Measurements from ENCODE around the gene INVS.

- no peak for TF ChIP-seq EZH2 (optimal IDR thresholded peaks at IDR 0.05; ENCODE audit: low read depth, low read length)
- no peak for TF ChIP-seq CTCF (IDR thresholded peaks at IDR 0.05; ENCODE audit: low read length)
Measured at GRCh38 chr9:100084128-100084453, 15.0 kb upstream of the INVS start.
